ENCODE measurements around the gene OR4K5.
"Not testable (repeated sequence)": the region's sequence is repeated elsewhere in the genome, so short reads cannot be mapped to it uniquely, and the experiment has no call there.

OR4K5 gene

GRCh38 chr14:19941668-19942067 is 21.3 kb downstream of the OR4K5 start:
- Histone ChIP-seq H3K36me3 (ENCODE audit: insufficient read depth) (no peaks in the 10 kb centered on the region), H4K20me1 (ENCODE audit: insufficient read depth) (no peaks in the 10 kb centered on the region), H3K27me3 (ENCODE audit: insufficient read depth, low read depth) (no peaks in the 10 kb centered on the region), H3K4me3 (IDR thresholded peaks at IDR 0.05; ENCODE audit: insufficient read depth, low read depth, low read length) (no peak overlapping the region), H3K27ac (no peak overlapping the region), H3K4me2 (no peak overlapping the region), H3K9ac (no peak overlapping the region), H2AFZ (ENCODE audit: low read depth) (no peak overlapping the region), H3K79me2 (ENCODE audit: insufficient read depth, low read depth) (no peaks in the 10 kb centered on the region), H3K4me1 (ENCODE audit: low read depth, poor library complexity, severe bottlenecking) (no peaks in the 10 kb centered on the region)
- no peak for TF ChIP-seq CTCF (conservative IDR thresholded peaks at IDR 0.05; ENCODE audit: low read depth, low read length)

GRCh38 chr14:19947413-19948090 is 27.1 kb downstream of the OR4K5 start:
- TF ChIP-seq CTCF (conservative IDR thresholded peaks at IDR 0.05; ENCODE audit: low read depth, low read length), result no peak
- H3K36me3 ChIP-seq (ENCODE audit: insufficient read depth), result no peaks in the 10 kb centered on the region
- no peak overlapping the region for H3K9ac ChIP-seq
- no peaks in the 10 kb centered on the region for H3K4me1 ChIP-seq (ENCODE audit: low read depth, poor library complexity, severe bottlenecking)
- no peak overlapping the region for H3K4me3 ChIP-seq (IDR thresholded peaks at IDR 0.05; ENCODE audit: insufficient read depth, low read depth, low read length)
- H4K20me1 ChIP-seq (ENCODE audit: insufficient read depth), result no peaks in the 10 kb centered on the region
- no peaks in the 10 kb centered on the region for H3K27me3 ChIP-seq (ENCODE audit: insufficient read depth, low read depth)
- H3K79me2 ChIP-seq (ENCODE audit: insufficient read depth, low read depth), result no peaks in the 10 kb centered on the region
- H3K4me2 ChIP-seq, result no peak overlapping the region
- H2AFZ ChIP-seq (ENCODE audit: low read depth), result no peak overlapping the region
- H3K27ac ChIP-seq, result no peak overlapping the region

- no peak overlapping the region for H2AFZ ChIP-seq (ENCODE audit: low read depth)
- no peak for TF ChIP-seq CTCF (conservative IDR thresholded peaks at IDR 0.05; ENCODE audit: low read depth, low read length)
- H4K20me1 ChIP-seq (ENCODE audit: insufficient read depth), result no peaks in the 10 kb centered on the region
- H3K9ac ChIP-seq, result no peak overlapping the region
- no peaks in the 10 kb centered on the region for H3K4me1 ChIP-seq (ENCODE audit: low read depth, poor library complexity, severe bottlenecking)
- H3K27ac ChIP-seq, result no peak overlapping the region
- no peak overlapping the region for H3K4me3 ChIP-seq (IDR thresholded peaks at IDR 0.05; ENCODE audit: insufficient read depth, low read depth, low read length)
- no peaks in the 10 kb centered on the region for H3K27me3 ChIP-seq (ENCODE audit: insufficient read depth, low read depth)
- no peaks in the 10 kb centered on the region for H3K79me2 ChIP-seq (ENCODE audit: insufficient read depth, low read depth)
- H3K36me3 ChIP-seq (ENCODE audit: insufficient read depth), result no peaks in the 10 kb centered on the region
- no peak overlapping the region for H3K4me2 ChIP-seq
Observed at GRCh38 chr14:19949218-19949617, 28.8 kb downstream of the OR4K5 start.

DNA sequence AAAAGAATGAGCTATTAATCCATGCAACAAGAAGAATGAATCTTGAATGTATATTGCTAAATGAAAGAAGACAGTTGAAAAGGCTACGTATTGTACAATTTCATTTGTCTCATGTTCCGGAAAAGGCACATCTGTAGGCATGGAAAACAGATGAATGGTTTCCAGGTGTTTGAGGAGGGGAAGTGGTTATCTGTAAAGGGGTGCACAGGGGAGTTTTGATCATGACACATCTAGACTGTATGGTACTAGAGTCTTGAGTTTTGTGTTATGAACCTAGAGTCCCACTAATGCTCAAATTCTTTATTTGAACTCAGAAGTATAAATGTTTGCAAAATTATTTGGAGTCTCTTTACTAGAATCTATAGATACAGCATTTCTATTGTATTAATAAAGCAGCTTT is 49.3 kb downstream of the OR4K5 start:
- H3K79me2 ChIP-seq (ENCODE audit: insufficient read depth, low read depth); H3K36me3 ChIP-seq (ENCODE audit: insufficient read depth); H3K27ac ChIP-seq; H2AFZ ChIP-seq (ENCODE audit: low read depth); H3K4me1 ChIP-seq (ENCODE audit: low read depth, poor library complexity, severe bottlenecking); H3K27me3 ChIP-seq (ENCODE audit: insufficient read depth, low read depth); H4K20me1 ChIP-seq (ENCODE audit: insufficient read depth); H3K9ac ChIP-seq; H3K4me3 ChIP-seq (IDR thresholded peaks at IDR 0.05; ENCODE audit: insufficient read depth, low read depth, low read length); H3K4me2 ChIP-seq: not testable (repeated sequence)
